HG03565 (cell line): ENCODE data around the gene CCDC107.
"Not testable (repeated sequence)": the region's sequence is repeated elsewhere in the genome, so short reads cannot be mapped to it uniquely, and the experiment has no call there.

ENCODE experiments used
- ATAC-seq: cut with Tn5 transposase; IDR thresholded peaks from one replicate; pipeline ENCODE4 v1.9.1; 2021; ENCODE audit warnings: mild to moderate bottlenecking, moderate library complexity; ENCODE audit not compliant: unreplicated experiment

CCDC107 gene, protein sequence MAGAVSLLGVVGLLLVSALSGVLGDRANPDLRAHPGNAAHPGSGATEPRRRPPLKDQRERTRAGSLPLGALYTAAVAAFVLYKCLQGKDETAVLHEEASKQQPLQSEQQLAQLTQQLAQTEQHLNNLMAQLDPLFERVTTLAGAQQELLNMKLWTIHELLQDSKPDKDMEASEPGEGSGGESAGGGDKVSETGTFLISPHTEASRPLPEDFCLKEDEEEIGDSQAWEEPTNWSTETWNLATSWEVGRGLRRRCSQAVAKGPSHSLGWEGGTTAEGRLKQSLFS

DNA sequence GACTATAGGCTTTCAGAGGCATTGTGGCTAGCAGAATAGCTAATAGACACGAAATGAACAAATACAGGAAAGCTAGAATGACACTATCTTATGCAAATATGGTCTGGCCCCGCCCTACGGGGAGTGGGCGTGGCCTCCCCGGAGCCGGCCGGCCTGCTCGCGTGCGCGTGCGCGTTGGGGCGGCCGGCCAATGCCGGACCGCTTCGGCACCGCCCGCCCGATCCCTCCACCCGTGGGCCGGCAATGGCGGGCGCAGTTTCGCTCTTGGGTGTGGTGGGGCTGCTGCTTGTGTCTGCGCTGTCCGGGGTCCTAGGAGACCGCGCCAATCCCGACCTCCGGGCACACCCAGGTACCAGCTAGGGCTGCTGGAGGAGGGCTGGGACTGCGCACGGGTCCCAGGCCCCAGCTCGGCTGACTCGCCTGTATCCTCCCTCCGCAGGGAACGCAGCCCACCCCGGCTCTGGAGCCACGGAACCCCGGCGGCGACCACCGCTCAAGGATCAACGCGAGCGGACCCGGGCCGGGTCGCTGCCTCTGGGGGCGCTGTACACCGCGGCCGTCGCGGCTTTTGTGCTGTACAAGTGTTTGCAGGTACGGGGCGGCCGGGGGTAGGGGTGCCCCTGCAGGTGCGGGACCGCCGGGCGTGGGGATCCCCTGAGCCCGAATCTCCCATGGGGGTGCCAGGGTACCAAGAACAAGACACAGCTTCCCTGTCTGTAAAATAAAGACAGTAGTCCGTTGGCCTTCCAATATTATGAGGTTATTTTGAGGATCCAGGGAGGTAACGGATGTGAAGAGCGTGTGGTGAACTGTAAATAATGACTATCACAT, at the start of gene CCDC107:
Gene CCDC107 (plus strand): TSS at position 156 of the 831 bp plus-strand sequence. CDS start 88 bp downstream, at position 244.
- ATAC-seq: peak; percentile 49

DNA sequence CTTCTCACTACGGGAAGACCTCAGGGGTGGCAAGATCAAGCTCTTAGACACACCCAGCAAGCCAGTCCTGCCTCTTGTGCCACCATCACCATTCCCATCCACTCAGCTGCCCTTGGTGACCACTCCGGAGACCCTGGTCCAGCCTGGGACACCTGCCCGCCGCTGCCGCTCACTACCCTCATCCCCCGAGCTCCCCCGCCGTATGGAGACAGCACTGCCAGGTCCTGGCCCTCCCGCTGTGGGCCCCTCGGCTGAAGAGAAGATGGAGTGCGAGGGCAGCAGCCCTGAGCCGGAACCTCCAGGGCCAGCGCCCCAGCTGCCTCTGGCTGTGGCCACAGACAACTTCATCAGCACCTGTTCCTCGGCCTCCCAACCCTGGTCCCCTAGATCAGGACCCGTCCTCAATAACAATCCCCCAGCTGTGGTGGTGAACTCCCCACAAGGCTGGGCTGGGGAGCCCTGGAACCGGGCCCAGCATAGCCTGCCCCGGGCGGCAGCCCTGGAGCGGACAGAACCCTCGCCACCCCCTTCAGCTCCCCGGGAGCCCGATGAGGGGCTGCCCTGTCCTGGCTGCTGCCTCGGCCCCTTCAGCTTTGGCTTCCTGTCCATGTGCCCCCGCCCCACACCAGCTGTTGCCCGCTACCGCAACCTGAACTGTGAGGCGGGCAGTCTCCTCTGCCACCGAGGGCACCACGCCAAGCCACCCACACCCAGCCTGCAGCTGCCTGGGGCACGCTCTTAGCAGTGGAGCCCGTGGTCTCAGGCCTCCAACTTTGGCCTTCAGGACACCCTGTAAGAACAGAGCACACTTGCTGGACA, 48.9 kb upstream of the CCDC107 start:
- ATAC-seq: no peak

GRCh38 chr9:35609820-35610163, 48.3 kb upstream of the CCDC107 start:
- no peak for ATAC-seq

DNA sequence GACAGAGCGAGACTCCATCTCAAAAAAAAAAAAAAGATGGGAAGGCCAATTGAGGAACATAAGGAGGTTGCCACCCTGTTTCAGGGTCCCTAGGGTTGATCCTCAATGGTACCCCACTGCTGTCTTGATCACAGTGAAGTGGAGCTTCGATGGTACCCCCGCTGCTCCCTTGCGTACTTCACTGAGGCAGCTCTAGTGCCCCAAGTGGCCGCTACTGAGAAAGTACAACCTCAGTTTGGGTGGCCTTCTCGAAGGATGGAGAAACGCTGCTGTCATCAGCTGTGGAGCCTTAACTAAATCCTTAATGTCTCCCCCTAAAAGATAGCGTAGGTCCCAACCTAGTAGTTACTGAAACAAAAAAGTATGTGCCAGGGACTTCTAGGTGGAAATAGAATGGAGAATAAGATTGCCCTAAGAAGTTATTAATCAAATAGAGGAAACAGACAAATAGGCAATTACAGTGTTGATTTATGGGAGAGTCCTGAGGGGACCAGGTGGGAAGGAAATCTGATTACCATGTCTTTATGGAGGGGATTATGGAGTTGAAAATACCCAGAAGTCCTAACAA, 46.8 kb upstream of the CCDC107 start:
- ATAC-seq: peak; percentile 49

GRCh38 chr9:35612066-35612465, 46.0 kb upstream of the CCDC107 start:
- not testable (repeated sequence) for ATAC-seq

DNA sequence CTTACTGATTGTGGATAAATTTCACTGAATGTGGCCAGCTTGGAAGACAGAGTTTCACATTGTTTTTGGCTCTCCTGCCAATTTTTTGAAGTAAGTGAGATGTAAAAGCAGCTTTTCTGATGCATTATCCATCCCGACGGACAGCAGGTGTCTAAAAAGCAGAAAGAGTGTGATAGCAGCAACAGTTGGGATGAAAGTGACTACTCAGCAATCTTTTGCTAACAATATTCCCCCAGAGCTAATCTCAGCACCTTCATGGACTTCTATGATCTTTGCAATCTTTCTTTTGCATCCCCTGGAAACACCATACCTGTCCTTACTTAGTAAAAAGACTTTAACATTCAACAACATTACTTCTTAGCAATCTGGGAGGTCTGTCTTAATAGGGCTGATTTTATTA, 45.2 kb upstream of the CCDC107 start:
- ATAC-seq: no peak

GRCh38 chr9:35615981-35616680, 42.0 kb upstream of the CCDC107 start:
- ATAC-seq: no peak

DNA sequence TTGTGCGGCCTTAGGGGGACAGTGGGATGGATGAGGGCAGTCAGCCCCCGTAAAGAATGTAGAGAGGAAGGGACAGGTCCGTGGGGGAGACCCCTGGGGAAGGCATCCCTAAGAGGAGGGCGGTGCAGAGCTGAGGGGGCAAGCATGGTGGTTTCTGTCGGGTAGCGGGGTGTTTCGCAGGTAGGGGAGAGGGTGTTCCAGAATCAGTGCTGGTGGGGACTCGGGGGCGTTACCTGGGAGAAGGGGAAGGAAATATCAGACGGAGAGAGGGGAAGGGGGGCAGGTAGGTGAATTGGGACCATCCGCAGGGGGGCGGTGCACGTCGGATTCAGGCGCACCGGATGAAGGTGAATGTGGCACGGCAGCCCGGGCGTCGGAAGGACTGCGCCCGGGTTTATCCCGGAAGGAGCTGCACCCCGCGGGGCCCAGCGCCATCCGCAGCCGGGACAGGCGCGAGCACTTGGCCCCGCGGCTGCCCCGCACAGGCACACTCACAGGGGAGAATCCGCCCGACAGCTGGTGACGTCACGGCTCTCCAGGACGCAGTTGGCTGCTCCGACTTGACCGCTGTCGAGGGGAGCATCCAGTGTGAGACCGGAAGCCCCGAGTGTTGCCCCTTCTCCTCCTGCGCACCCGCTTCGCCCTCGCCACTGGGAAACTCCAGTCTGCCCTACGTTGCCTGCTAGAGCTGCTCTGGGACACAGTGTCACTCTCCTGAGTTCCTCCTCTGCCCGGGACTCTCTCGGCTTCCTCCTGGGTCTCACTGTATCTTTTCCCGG, 41.2 kb upstream of the CCDC107 start:
- ATAC-seq: no peak

DNA sequence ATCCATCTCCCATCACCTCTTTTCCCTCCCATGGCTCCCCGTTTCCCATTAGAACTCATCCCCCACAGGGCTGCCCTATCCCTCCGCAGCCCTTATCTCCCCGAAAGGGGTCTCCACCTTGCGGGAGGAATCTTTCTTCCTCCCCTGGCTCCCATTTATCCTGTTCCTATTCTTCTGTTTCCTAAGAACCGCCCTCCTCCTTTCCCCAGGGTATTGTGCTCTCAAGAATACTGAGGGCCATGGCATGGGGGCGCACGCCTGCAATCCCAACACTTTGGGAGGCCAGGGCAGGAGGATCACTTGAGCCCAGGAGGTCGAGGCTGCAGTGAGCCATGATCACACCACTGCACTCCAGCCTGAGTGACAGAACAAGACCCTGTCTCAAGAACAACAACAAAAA, 40.5 kb upstream of the CCDC107 start:
- no peak for ATAC-seq

- no peak for ATAC-seq
Measured at GRCh38 chr9:35618325-35618727, 39.8 kb upstream of the CCDC107 start, which contains the start of gene CD72. CD72 (minus strand) TSS chr9:35618413; CDS start chr9:35618303, 110 bp downstream.

- ATAC-seq: peak; percentile 33
Measured at GRCh38 chr9:35618854-35619799, 39.0 kb upstream of the CCDC107 start.

GRCh38 chr9:35619800-35620158, 38.3 kb upstream of the CCDC107 start:
- peak; percentile 36 for ATAC-seq

DNA sequence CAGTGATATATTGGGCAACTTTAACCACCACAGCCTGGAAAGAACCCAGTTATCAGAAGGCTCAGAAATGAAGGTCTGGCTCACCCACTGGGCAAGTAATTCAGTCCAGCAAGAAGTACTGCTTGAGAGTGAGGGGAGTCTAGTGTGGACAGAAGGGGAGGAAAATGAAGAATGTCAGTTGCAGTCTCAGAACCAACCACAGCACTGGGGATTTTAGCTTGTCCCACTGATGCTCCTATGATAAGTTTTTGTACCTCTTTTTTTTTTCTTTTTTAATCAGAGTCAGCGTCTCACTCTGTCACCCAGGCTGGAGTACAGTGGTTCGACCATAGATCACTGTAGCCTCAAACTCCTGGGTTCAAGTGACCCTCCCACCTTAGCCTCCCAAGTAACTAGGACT, 30.5 kb upstream of the CCDC107 start:
- ATAC-seq: no peak

DNA sequence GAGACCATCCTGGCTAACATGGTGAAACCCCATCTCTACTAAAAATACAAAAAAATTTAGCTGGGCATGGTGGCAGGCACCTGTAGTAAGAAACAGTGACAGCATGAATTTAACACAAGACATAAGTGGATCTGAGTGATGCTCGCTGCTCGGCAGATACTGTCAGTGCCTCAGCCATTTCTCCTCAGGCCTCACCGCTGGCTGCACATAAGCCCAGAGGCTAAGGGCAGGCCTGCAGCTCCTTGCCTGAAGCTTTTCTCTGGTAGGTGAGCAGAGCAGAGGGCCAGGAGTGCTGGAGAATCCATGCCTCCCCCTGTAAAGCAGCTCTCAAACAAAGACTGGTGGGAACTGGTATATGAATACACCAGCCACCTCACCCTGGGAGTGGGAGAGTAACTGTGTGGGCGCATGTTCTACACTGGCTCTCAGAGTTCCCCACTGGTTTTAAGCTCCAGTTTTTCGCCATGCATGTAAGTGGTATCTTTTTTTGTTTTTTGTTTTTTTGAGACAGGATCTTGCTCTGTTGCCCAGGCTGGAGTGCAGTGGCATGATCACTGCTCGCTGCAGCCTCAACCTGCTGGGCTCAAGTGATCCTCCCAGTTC, 29.6 kb upstream of the CCDC107 start:
- ATAC-seq: no peak

- ATAC-seq: no peak
Measured at GRCh38 chr9:35629597-35629996, 28.5 kb upstream of the CCDC107 start.

GRCh38 chr9:35635730-35636129, 22.4 kb upstream of the CCDC107 start:
- no peak for ATAC-seq

DNA sequence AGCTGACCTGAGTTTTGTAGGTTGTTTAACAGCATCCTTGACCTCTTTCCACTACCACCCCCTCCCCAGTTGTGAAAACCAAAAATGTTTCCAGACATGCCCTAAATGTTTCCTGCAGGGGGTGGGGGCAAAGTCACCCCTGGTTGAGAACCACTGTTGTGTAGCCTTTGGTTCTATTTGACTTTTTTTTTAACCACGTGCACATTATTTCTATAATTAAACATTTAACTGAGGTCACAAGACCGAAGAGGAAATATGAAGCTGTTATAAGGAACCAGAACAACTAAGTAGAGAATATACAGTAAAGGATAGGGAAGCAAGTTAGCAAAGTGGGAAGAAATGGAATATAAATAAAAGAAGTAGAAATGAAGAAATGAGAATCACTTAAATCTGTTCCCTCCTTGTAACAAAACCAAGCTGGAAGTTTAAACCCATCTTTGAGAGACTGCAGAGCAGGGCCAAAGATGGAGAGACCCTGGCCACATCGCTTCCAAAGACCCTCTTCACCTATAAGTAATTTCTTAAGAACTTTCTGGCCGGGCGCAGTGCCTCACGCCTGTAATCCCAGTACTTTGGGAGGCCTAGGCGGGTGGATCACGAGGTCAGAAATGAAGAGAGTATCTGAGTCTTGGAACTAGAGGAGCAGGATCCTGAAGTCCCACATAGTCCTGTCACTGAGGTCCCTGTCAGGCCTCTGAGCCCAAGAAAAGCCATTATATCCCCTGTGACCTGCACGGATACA, 21.8 kb upstream of the CCDC107 start:
- ATAC-seq: no peak

GRCh38 chr9:35636877-35637246, 21.2 kb upstream of the CCDC107 start:
- not testable (repeated sequence) for ATAC-seq
